Stimulated activated CD8-positive, alpha-beta memory T cell treated with anti-CD3 and anti-CD28 coated beads, Interleukin-12 subunit alpha, Interleukin-12 subunit beta, amount 100 ng/mL, for 4 hours (primary cell): ENCODE measurements around the gene ADI1.
A peak's percentile ranks its signal among the peaks of the same experiment; 100 is the strongest.
"Not testable (repeated sequence)": the region's sequence is repeated elsewhere in the genome, so short reads cannot be mapped to it uniquely, and the experiment has no call there.

Experiments
- DNase-seq: peaks from one replicate; pipeline ENCODE4 v3.0.0-alpha.2; 2020; ENCODE audit warnings: low read depth

The ADI1 gene

DNA sequence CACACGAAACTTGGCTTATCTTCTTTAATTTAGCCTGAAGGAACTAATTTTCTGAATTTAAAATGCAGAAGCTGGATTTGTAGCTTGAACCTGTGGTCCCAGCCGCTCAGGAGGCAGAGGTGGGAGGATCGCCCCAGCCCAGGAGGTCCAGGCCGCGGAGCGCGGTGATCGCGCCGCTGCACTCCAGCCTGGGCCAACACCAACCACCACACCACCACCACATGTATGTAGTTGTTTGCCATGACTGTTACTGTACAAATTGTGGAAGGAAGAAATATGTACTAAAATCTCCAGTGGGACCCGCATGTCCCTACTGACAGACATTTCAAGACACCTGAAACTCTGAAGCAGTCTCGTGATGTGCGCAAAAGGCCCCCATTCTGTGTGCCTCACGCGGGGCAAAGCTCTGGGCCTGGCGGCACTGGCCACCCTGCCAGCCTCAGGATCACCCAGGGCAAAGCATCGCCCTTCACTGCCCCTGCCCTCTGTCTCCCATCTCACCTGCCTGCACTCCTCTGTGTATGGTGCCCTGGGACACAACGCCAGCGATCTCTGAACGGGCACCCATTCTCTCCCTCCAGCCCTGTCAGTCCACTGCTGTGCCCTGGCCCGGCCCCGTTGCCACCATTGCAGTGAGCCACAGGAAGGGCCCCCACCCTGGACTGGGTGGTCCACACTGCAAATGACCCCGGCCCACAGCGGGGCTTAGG is 10.1 kb upstream of the ADI1 start:
- DNase-seq, result no peak

DNA sequence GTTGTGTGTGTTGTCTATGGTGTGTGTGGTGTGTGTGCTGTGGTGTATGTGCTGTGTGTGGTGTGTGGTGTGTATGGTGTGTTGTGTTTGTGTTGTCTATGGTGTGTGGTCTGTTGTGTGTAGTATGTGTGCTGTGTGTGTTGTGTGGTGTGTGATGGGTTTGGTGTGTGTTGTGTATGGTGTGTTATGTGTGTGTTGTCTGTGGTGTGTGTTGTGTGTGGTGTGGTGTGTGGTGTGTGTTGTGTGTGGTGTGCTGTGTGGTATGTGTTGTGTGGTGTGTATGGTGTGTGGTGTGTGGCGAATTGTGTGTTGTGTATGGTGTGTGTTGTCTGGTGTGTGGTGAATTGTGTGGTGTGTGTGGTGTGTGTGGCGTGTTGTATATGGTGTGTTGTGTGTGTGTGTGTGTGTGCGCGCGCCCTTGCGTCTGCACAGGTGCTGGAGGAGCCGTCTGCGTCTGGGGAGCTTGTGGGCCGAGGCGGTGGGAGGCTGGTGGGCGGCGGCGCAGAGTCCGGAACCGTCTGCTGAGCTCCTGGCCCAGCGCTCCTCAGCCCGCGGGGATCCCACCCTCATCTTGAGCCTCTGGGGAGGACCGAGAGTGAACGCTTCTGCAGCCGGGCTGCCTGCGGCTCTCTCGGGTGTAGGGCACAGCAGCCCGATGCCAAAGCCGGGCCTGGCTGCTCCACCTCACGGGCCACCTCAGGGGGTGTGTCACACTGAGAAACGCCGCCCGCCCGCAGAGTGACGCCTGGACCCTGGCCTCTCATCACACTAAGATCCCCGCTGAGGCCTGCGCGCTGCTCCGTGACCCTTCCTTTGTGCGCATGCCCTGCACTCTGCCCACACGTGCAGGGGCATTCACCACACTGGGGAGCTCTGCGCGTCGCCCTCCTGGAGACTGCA is 8.8 kb upstream of the ADI1 start:
- no peak for DNase-seq

- DNase-seq, result no peak
Measured at GRCh38 chr2:3526871-3527270, 7.5 kb upstream of the ADI1 start.

DNA sequence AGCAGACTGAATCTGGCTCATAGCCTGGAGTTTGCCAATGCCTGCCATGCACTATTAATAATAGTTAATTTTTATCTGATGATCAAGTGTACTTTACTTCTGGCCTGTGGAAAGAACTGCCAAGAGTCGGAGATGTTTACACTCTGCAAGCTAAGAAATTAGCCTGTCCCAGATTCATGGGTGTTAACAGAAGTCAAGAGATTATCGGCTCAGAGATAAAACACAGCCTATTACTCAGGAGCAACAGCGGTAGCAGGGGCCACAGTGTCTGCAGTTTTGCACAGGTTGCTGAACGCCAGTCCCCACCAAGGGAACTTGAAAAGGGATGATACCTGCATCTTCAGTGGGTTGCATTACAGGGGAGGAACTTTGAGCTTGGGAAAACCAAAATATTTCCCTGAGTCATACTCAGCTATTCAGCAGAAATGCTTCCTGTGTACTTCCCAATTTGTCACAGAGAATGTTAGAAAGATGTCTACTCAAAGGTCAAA is 4.3 kb upstream of the ADI1 start:
- no peak for DNase-seq

DNA sequence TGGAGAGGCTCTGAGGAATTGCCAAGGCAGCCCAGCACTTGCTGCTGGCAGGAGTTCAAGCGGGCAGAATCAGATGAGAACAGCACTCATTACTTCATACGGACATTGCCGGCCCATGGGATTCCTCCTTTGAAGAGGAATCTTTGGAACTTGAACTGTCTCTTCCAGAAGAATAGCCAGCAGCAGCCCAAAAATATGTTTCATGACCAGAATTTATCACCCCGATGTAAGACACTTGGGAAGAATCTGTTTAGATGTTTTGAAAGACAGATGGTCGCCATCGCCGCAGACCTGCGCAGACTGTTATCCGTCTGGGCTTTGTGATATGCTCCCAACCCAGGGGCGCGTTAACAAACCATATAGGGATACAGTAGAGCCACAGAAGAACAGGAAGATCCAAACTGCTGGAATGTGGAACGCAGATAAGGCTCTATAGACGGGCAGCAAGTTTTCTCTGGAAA is 3.7 kb upstream of the ADI1 start:
- no peak for DNase-seq

DNA sequence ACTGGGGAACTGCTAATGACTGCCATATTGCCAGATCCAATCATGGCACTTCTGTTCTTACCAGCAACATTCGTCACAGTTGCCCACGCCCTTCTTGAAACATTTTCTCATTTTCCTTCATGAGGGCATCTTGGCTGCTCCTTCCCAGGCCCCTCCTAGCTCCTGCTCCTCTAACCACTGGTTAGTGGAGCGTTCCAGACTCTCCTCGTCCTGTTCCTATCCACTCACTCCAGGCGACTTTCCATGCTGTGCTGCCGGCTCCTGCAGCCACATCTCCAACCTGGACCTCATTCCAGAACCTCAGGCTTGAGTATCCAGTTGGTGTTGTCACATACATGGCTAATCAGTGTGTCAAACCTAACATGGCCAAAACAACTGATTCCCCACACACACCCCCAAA is 1.3 kb upstream of the ADI1 start:
- DNase-seq, result no peak

DNA sequence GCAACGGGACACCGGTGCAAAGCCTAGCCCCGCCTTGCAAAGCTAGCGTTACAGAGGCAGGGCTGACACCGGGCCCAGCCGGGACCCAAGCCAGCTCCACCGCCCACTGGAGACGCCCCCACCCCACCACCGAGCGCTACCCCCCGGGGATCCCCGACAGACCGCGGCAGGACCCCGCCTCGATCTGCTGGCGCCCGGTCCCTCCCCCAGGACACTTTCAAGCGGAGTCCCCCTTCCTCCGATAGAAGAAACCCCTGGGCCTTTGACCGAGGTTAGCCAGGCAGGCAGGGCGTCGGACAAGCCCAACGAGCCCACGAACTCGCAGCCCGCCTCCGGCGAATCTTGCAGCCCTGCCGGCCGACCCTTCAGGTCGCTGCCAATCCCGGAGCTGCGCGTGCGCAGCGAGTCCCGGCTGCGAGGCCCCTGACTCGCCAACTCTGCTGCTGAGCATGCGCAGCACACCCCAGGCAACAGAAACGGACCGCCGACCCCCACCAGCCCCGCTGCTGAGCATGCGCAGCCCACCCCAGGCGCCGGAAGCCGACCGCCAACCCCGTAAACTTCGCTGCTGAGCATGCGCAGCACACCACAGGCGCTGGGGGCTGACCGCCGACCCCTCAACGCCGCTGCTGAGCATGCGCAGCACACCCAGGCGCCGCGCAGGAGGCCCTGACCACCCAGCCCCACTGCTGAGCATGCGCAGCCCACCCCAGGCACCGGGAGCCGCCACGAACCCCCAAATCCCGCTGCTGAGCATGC is 656 bp downstream of the ADI1 start:
- DNase-seq, result peak; percentile 99

DNA sequence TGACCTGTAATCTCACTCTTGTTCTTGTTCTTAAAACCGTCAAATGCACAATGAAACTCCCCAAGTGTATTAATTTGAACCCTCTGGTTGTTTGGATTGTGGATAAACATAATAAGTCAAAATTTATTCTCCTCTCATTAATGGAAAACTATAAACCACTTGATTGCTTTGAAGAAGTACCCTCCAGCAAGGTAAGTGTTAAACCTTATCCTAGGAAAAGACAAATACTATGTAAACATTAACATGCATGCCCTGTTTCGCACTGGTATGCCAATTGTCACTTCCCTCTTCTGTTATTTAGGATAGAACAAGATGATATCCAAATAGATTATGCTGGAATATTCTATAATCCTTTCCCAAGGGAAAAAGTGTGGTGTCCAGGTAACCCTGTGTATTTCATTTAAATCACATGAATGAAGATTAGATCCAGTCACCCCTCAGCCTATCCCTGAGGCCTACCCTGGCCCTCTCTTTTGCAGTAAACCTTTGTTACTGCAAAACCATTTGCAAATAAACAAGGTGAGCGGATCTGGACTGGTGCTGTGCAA is 1.3 kb downstream of the ADI1 start:
- DNase-seq, result no peak

- DNase-seq, result no peak
Measured at GRCh38 chr2:3516831-3517230, 2.5 kb downstream of the ADI1 start.

- DNase-seq, result not testable (repeated sequence)
Measured at GRCh38 chr2:3515438-3515837, 3.9 kb downstream of the ADI1 start.

- DNase-seq, result no peak
Measured at GRCh38 chr2:3513026-3513810, 6.1 kb downstream of the ADI1 start.

GRCh38 chr2:3512086-3512485 is 7.2 kb downstream of the ADI1 start:
- no peak for DNase-seq

- no peak for DNase-seq
Measured at GRCh38 chr2:3505771-3506170, 13.6 kb downstream of the ADI1 start.

DNA sequence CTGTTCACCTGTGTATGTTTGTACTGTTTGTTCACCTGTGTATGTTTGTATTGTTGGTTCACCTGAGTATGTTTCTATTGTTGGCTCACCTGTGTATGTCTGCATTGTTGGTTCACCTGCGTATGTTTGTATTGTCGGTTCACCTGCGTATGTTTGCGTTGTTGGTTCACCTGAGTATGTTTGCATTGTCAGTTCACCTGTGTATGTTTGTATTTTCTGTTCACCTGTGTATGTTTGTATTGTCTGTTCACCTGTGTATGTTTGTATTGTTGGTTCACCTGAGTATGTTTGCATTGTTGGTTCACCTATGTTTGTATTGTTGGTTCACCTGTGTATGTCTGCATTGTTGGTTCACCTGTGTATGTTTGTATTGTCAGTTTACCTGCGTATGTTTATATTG is 14.6 kb downstream of the ADI1 start:
- DNase-seq, result no peak

- no peak for DNase-seq
Measured at GRCh38 chr2:3503483-3503882, 15.8 kb downstream of the ADI1 start.

DNA sequence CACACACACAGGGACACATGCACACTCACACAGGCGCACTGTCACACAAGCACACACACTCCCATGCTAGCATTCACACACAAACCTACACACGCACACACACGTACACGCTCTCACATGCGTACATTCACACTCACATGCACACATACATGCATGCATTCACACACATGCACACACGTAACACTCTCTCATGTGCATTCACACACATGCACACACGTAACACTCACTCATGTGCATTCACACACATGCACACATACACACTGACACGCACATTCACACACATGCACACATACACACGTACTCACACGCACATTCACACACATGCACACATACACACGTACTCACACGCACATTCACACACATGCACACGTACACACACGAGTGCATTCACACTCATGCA is 16.3 kb downstream of the ADI1 start:
- DNase-seq, result no peak

DNA sequence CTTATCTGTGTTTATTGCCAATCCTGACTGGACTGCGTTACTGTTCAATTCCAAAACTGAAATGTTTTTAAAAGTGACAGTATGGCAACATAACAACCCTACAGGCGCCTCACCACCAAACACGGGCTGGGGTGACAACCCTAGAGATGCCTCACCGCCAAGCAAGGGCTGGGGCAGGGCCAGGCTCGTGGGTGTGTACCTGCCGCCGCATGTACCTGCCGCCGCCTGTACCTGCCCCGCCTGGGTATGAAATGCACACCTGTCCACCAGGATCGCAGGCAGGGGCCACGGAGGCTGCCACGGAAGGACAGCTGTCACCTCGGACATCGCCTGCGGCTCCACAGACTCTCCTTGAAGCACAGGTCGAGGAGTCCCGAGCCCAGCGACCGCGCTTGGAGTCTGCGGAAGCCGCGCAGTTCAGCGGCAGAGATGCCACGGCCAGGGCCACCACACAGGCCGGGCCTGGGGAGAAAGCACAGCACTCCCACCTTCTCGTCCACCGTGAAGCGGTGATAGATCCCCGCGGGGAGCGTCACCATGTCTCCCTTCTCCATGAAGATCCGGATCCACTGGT is 18.9 kb downstream of the ADI1 start:
- DNase-seq, result no peak

DNA sequence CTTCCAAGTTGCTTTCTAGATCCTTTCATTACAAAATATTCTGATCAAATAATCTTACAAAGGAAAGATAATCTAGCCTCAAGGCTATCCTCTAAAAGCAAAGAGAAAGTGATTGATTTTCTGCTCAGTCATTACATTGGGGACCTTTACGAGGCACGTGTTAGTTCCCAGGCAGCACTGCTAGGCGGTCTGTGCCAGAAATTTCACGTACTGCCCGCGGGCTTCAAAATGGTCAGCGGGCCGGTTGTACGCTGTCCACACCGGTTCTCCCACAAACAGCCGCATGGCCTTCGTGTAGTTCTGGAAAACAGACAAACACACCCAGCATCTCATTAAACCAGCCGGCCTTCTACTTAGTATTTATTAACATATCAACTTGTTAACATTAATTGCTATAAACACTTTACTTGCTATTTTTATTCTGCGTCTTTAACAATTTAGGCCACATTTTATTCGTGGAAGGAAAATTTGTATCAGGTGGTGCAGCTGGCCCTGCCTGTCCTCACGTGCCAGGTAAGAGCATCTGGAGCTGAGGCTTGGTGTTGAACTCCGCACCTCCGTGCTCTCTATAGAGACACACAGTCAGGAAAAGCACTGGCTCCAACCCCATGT is 20.4 kb downstream of the ADI1 start:
- no peak for DNase-seq

- DNase-seq, result not testable (repeated sequence)
Measured at GRCh38 chr2:3496708-3497080, 22.6 kb downstream of the ADI1 start.

DNA sequence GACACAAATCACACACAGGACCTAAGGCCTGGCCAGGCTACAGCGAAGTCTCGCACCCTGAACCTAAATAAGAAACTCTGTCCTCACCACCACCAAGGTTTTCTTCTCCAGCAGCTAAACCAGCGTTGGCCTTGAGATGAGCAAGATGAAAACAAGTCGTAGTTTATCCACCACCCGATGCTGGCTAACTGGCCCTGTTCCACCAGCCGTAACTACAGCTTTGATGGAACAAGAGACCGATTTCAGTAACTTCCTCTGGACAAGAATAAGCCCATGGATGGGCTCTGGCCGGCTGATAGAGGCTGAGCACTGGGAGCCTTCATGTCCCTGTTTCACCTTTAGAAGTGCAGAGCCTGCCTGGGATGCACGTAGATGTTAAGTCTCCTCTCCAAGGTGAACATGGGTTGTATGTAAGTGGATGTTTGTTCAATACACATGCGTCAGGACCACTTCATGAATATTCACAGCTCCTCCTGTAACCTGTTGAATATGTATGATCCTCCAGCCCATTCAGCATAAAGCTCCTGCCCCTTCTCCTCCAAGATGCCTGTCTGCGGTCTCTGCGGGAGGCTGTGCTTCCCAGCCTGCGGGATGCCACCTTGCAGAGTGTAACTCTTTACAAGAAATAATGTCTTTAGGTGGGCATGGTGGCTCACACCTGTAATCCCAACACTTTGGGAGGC is 24.2 kb downstream of the ADI1 start:
- no peak for DNase-seq
